T-cell (primary cell): Measurements from ENCODE around the gene EIF4G3. TPM values are rescaled to one million over a fixed set of nuclear protein-coding genes. Genes with fewer than 3 reads are reported as not detected.

Experiments used
- ATAC-seq, 4 experiments: fragments of 200-7000 bp in 3 of 4; fragments of 150-1000 bp in 1 of 4; cut with Tn5 transposase; replicated peaks in 1 of 4; 1 replicate in 3 of 4; 2 replicates in 1 of 4; pipeline ENCODE4 v1.10.0; 2021; ENCODE audit warnings: moderate library complexity in 3 of 4, mild to moderate bottlenecking in 2 of 4, moderate number of reproducible peaks in 1 of 4
- CTCF ChIA-PET, 2 donors: fragments of 300-600 bp; sonication (Branson Sonifier 250); formaldehyde crosslinking; loops; one replicate each; lab custom pipeline; 2022; ENCODE audit warnings: antibody characterized with exemption in 2 of 2; lab: Charles Lee
- POLR2A ChIA-PET, 2 donors: fragments of 300-600 bp; sonication (Branson Sonifier 250); formaldehyde crosslinking; loops; one replicate each; lab custom pipeline; 2022; ENCODE audit warnings: antibody characterized with exemption in 2 of 2; lab: Charles Lee
- DNase-seq, 35 experiments: peaks; one replicate each; pipeline versions ENCODE4 v3.0.0 to v3.0.0-alpha.2; 2013 to 2023
- H3K27ac ChIP-seq: one replicate; pipeline ENCODE4 v1.5.1; 2013; ENCODE audit warnings: low read length
- H3K27me3 ChIP-seq, 2 experiments: replicated peaks in 1 of 2; 1 replicate in 1 of 2; 2 replicates in 1 of 2; pipeline versions ENCODE4 v1.6.1 to v1.7.0; 2013; ENCODE audit warnings: low read length in 1 of 2, mixed read lengths in 1 of 2; ENCODE audit not compliant: control insufficient read depth in 2 of 2, insufficient read depth in 2 of 2; ENCODE audit errors: extremely low read depth in 1 of 2
- H3K36me3 ChIP-seq, 2 donors: 1 replicate in 1 of 2; 2 replicates in 1 of 2; pipeline versions ENCODE4 v1.6.1 to v1.7.0; 2013; ENCODE audit warnings: low read length in 1 of 2; ENCODE audit not compliant: control insufficient read depth in 2 of 2, insufficient read depth in 1 of 2; ENCODE audit errors: extremely low read depth in 1 of 2
- H3K4me1 ChIP-seq, 2 experiments: 1 replicate in 1 of 2; 2 replicates in 1 of 2; pipeline versions ENCODE4 v1.6.1 to v1.7.0; 2013; ENCODE audit warnings: low read length in 2 of 2, mixed read lengths in 1 of 2; ENCODE audit not compliant: insufficient read depth in 2 of 2, control insufficient read depth in 1 of 2; ENCODE audit errors: extremely low read depth in 1 of 2
- H3K4me3 ChIP-seq, 2 donors: 1 replicate in 1 of 2; 2 replicates in 1 of 2; pipeline versions ENCODE4 v1.5.1 to v1.7.0; 2013; ENCODE audit warnings: mild to moderate bottlenecking in 2 of 2, low read length in 1 of 2, moderate library complexity in 1 of 2; ENCODE audit not compliant: control insufficient read depth in 1 of 2; ENCODE audit errors: extremely low read depth in 1 of 2
- H3K9me3 ChIP-seq: 2 replicates; pipeline ENCODE4 v1.7.0; 2013
- H3K27ac Mint-ChIP-seq, 2 donors: one replicate each; pipeline ENCODE4 v1.8.0; 2020 to 2021; ENCODE audit warnings: mild to moderate bottlenecking in 2 of 2, mixed read lengths in 2 of 2
- H3K27me3 Mint-ChIP-seq, 2 donors: one replicate each; pipeline ENCODE4 v1.8.0; 2021 to 2022; ENCODE audit warnings: mixed read lengths in 2 of 2
- H3K36me3 Mint-ChIP-seq: one replicate; pipeline ENCODE4 v1.8.0; 2021; ENCODE audit warnings: mixed read lengths
- H3K4me1 Mint-ChIP-seq, 3 donors: one replicate each; pipeline ENCODE4 v1.8.0; 2020 to 2022; ENCODE audit warnings: mixed read lengths in 3 of 3, mild to moderate bottlenecking in 1 of 3
- H3K4me3 Mint-ChIP-seq, 3 donors: one replicate each; pipeline ENCODE4 v1.8.0; 2020 to 2022; ENCODE audit warnings: mild to moderate bottlenecking in 3 of 3, mixed read lengths in 3 of 3, moderate library complexity in 3 of 3
- H3K9me3 Mint-ChIP-seq, 3 donors: one replicate each; pipeline ENCODE4 v1.8.0; 2020 to 2022; ENCODE audit warnings: mixed read lengths in 3 of 3
- WGBS: methylation state at CpG from one replicate; pipeline ENCODE4 v1.1.5; 2013; ENCODE audit warnings: missing lambda C conversion rate; ENCODE audit not compliant: insufficient coverage; 5-methylcytosine and 5-hydroxymethylcytosine counted together
- total RNA-seq, 35 experiments: library from RNA in 6 of 35; stranded (reverse) in 6 of 35; fragments of 120-200 nt in 1 of 35; gene quantifications; one replicate each; pipeline versions ENCODE4 v1.2.1 to v1.2.4 and lab custom pipeline; 2013 to 2026

EIF4G3 gene
- total RNA-seq, 5 donors from 2014 or later (not counting 1 experiment from before 2014, with no cell fraction given): 16.8 to 34.1 (median 20.8) TPM

- POLR2A ChIA-PET: no interaction called here
These were observed 126.7 kb downstream of the EIF4G3 start for GRCh38 chr1:21050031-21050430.

GRCh38 chr1:21048462-21048861 is 128.2 kb downstream of the EIF4G3 start:
- H3K27me3 Mint-ChIP-seq: no peaks in the 10 kb centered on the region
- no peaks in the 10 kb centered on the region for H3K27me3 ChIP-seq
- DNase-seq (no peak), ATAC-seq (no peak)
- H3K27ac Mint-ChIP-seq: no peak overlapping the region
- H3K4me3 Mint-ChIP-seq: no peak overlapping the region
- peaks cover 12% of the 10 kb centered on the region for H3K36me3 Mint-ChIP-seq
- no peaks in the 10 kb centered on the region for H3K4me1 ChIP-seq
- CTCF ChIA-PET: no interaction called here
- no peaks in the 10 kb centered on the region for H3K9me3 ChIP-seq
- WGBS: 100% methylated on average over 2 of the region's 4 CpGs
- H3K36me3 ChIP-seq: no peaks in the 10 kb centered on the region
- H3K9me3 Mint-ChIP-seq: no peaks in the 10 kb centered on the region
- H3K27ac ChIP-seq: no peak overlapping the region
- POLR2A ChIA-PET: interaction anchor here in 1 of 2 donors (0.5 kb wide), 1 partner anchor 78 kb away, joined by 4 read pairs; no protein-coding TSS in a partner anchor
- peaks cover 0 to 3% (median 0%) of the 10 kb centered on the region in 3 donors for H3K4me1 Mint-ChIP-seq
- H3K4me3 ChIP-seq: no peak overlapping the region

More at GRCh38 chr1:21050031-21050430, 126.7 kb downstream of the EIF4G3 start:
- peaks cover 12% of the 10 kb centered on the region for H3K36me3 Mint-ChIP-seq
- no peak overlapping the region for H3K4me3 ChIP-seq
- no peaks in the 10 kb centered on the region for H3K9me3 Mint-ChIP-seq
- no peaks in the 10 kb centered on the region for H3K4me1 ChIP-seq
- H3K4me3 Mint-ChIP-seq: no peak overlapping the region
- H3K36me3 ChIP-seq: no peaks in the 10 kb centered on the region
- no peaks in the 10 kb centered on the region for H3K9me3 ChIP-seq
- H3K27ac ChIP-seq: no peak overlapping the region
- ATAC-seq (no peak), DNase-seq (no peak)
- H3K4me1 Mint-ChIP-seq: peaks cover 0 to 3% (median 0%) of the 10 kb centered on the region in 3 donors
- WGBS: 100% methylated on average over 1 of the region's 4 CpGs
- CTCF ChIA-PET: no interaction called here
- no peaks in the 10 kb centered on the region for H3K27me3 Mint-ChIP-seq
- no peak overlapping the region for H3K27ac Mint-ChIP-seq
- H3K27me3 ChIP-seq: no peaks in the 10 kb centered on the region

- peaks cover 0 to 3% (median 0%) of the 10 kb centered on the region in 3 donors for H3K4me1 Mint-ChIP-seq
- no peak overlapping the region for H3K27ac Mint-ChIP-seq
- H3K9me3 Mint-ChIP-seq: no peaks in the 10 kb centered on the region
- no peaks in the 10 kb centered on the region for H3K36me3 ChIP-seq
- H3K4me3 Mint-ChIP-seq: no peak overlapping the region
- H3K4me1 ChIP-seq: no peaks in the 10 kb centered on the region
- H3K36me3 Mint-ChIP-seq: peaks cover 20% of the 10 kb centered on the region
- ATAC-seq: no peak
- H3K4me3 ChIP-seq: no peak overlapping the region
- CTCF ChIA-PET: interaction anchor here in 1 of 2 donors (0.6 kb wide), 1 partner anchor 13 kb away, joined by 3 read pairs; no protein-coding TSS in a partner anchor
- WGBS: no CpG with 5 or more reads among the region's 3 CpGs
- H3K27me3 ChIP-seq: no peaks in the 10 kb centered on the region
- H3K27me3 Mint-ChIP-seq: no peaks in the 10 kb centered on the region
- no peak for DNase-seq
- no peak overlapping the region for H3K27ac ChIP-seq
- H3K9me3 ChIP-seq: no peaks in the 10 kb centered on the region
- POLR2A ChIA-PET: interaction anchor here in 1 of 2 donors (0.6 kb wide), 1 partner anchor 67 kb away, joined by 7 read pairs; no protein-coding TSS in a partner anchor
These were observed 130.6 kb downstream of the EIF4G3 start for GRCh38 chr1:21046132-21046531.

GRCh38 chr1:21045351-21045750 is 131.3 kb downstream of the EIF4G3 start:
- H3K4me3 ChIP-seq: no peak overlapping the region
- POLR2A ChIA-PET: no interaction called here
- Mint-ChIP-seq H3K9me3 (no peaks in the 10 kb centered on the region), H3K27me3 (no peaks in the 10 kb centered on the region), H3K27ac (no peak overlapping the region), H3K4me1 (peaks cover 0 to 3% (median 0%) of the 10 kb centered on the region in 3 donors), H3K36me3 (peaks cover 17% of the 10 kb centered on the region), H3K4me3 (no peak overlapping the region)
- H3K27me3 ChIP-seq: no peaks in the 10 kb centered on the region
- no peak for ATAC-seq
- no peak for DNase-seq
- no peak overlapping the region for H3K27ac ChIP-seq
- H3K4me1 ChIP-seq: no peaks in the 10 kb centered on the region
- CTCF ChIA-PET: no interaction called here
- no peaks in the 10 kb centered on the region for H3K9me3 ChIP-seq
- H3K36me3 ChIP-seq: no peaks in the 10 kb centered on the region
- no CpG with 5 or more reads among the region's 2 CpGs for WGBS

- no peak for ATAC-seq
- Histone ChIP-seq H3K27ac (no peak overlapping the region), H3K9me3 (no peaks in the 10 kb centered on the region), H3K4me1 (no peaks in the 10 kb centered on the region), H3K27me3 (no peaks in the 10 kb centered on the region), H3K36me3 (no peaks in the 10 kb centered on the region), H3K4me3 (no peak overlapping the region)
- Mint-ChIP-seq H3K4me1 (peaks cover 0 to 8% (median 3%) of the 10 kb centered on the region in 3 donors), H3K27me3 (no peaks in the 10 kb centered on the region), H3K4me3 (no peak overlapping the region), H3K27ac (no peak overlapping the region), H3K36me3 (peaks cover 11% of the 10 kb centered on the region), H3K9me3 (no peaks in the 10 kb centered on the region)
- ChIA-PET CTCF (no interaction called here), POLR2A (interaction anchor here in 1 of 2 donors (0.8 kb wide), 1 partner anchor 12 kb away, joined by 3 read pairs; no protein-coding TSS in a partner anchor)
- DNase-seq: no peak
- WGBS: 56% methylated on average over 1 of the region's 2 CpGs
These were observed 133.6 kb downstream of the EIF4G3 start for GRCh38 chr1:21042929-21043605.

- no peak overlapping the region for H3K4me3 Mint-ChIP-seq
- ChIA-PET POLR2A (no interaction called here), CTCF (no interaction called here)
- ATAC-seq (no peak), DNase-seq (no peak)
- WGBS: no CpG with 5 or more reads among the region's 2 CpGs
- no peaks in the 10 kb centered on the region for H3K9me3 Mint-ChIP-seq
- Histone ChIP-seq H3K36me3 (no peaks in the 10 kb centered on the region), H3K27ac (no peak overlapping the region), H3K27me3 (no peaks in the 10 kb centered on the region), H3K4me3 (no peak overlapping the region), H3K9me3 (no peaks in the 10 kb centered on the region), H3K4me1 (no peaks in the 10 kb centered on the region)
- H3K27ac Mint-ChIP-seq: no peak overlapping the region
- peaks cover 11% of the 10 kb centered on the region for H3K36me3 Mint-ChIP-seq
- peaks cover 0 to 8% (median 5%) of the 10 kb centered on the region in 3 donors for H3K4me1 Mint-ChIP-seq
- H3K27me3 Mint-ChIP-seq: no peaks in the 10 kb centered on the region
These were observed 135.2 kb downstream of the EIF4G3 start for GRCh38 chr1:21041541-21041940.
